HG03521 (cell line): ENCODE results near the gene TBX6.
"Not testable (repeated sequence)": the region's sequence is repeated elsewhere in the genome, so short reads cannot be mapped to it uniquely, and the experiment has no call there.

Source experiments
- ATAC-seq: cut with Tn5 transposase; IDR thresholded peaks from one replicate; pipeline ENCODE4 v1.9.1; 2021; ENCODE audit warnings: mild to moderate bottlenecking, moderate library complexity; ENCODE audit not compliant: unreplicated experiment

The TBX6 gene

DNA sequence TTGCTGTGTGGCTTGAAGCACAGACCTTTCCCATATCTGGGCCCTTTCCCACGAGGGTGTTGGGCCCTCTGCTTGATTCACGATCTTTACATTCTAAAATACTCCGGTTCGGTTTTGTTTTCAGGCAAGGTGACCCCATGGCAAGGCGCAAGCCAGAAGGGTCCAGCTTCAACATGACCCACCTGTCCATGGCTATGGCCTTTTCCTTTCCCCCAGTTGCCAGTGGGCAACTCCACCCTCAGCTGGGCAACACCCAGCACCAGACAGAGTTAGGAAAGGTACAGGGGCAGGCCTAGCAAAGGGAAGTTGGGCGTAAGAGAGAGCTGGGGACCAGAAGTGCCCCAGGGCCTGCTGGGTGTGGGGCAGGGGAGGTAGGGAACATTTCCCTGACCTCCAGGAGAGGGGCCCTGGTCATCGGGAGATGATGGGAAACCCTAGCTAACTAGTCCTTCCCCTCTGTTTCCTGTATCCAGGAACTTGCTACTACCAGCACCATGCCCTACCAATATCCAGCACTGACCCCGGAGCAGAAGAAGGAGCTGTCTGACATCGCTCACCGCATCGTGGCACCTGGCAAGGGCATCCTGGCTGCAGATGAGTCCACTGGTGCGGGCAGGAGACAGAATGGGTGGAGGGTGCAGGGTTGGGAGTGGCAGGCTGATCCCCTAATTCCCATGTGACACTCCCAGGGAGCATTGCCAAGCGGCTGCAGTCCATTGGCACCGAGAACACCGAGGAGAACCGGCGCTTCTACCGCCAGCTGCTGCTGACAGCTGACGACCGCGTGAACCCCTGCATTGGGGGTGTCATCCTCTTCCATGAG, 24.8 kb downstream of the TBX6 start:
- no peak for ATAC-seq

DNA sequence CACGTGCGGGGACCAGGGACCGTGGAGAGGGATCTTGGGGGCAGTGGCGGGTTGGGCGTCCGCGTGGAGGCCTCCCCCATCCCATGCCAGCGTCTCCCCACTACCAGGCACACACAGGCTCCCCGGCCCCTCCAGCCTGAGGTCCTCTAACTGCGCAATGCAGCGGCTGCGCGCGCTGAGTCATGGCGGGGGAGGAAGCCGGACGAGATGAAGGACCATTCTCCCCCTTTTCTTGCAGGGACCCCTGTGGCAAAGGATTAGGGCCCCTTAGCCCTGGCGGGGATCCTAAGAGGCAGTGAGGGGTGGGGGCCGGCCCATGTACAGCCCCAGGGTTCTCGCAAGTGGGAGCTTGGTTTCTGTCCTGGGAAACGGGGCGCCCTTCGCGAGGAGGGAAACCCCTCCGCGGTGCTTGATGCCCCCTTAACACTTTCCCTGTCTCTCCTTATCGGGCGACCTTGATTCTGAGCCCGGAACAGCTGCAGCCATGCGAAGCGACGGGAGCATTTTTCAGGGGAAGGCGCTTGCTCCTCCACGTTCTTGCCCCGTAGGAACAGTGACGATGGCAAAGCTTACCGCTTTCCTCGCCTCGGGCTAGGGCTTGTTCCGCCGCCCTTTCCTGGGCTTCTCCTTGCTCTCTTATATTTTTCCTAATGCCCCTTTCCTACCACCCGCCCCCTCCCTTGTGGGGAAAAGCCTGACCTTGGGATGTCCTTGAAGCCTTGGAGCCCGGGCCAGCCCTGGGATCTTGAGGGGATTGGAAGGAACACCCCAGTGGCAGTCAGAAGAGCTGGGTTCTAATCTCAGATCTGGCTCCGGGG, 25.6 kb downstream of the TBX6 start:
- no peak for ATAC-seq

DNA sequence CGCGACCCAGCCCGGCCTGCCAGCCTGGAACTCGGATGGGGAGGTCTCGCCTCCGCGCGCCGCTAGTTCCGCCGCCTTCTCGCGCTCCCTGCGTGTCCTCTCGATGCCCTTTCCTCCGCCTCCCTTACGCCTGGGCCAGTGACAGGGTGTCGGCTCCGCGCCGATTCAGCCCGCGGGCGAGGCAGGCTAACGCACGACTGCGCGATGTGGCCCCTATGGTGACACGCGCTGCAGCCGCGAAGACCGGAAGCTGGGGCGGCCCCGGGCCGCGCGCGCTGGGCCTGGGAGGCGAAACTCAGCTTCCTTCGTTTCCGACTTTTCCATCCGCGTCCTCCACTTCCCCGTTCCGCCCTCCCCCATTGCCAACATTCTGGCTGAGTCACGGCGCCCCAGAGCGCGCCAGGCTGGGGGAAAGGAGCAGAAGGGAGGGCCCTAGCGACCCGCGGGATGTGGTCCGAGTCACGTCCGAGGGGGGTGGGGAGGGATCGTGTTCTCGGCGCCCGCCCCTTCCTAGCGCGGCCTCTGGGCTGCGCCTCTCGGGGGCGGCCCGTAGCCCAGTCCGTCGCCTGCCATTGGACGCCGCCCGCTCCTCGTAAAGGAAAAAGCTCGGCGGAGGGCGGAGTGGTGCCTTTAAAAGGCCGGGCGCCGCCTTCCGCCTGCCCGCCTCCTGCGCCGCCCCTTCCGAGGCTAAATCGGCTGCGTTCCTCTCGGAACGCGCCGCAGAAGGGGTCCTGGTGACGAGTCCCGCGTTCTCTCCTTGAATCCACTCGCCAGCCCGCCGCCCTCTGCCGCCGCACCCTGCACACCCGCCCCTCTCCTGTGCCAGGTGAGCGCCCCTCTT, 26.4 kb downstream of the TBX6 start, which contains the start of gene ALDOA:
TSS of gene ALDOA (plus strand) at position 659 of the 841 bp plus-strand sequence. CDS start 1,138 bp downstream, outside the sequence.
- peak; percentile 81 for ATAC-seq

DNA sequence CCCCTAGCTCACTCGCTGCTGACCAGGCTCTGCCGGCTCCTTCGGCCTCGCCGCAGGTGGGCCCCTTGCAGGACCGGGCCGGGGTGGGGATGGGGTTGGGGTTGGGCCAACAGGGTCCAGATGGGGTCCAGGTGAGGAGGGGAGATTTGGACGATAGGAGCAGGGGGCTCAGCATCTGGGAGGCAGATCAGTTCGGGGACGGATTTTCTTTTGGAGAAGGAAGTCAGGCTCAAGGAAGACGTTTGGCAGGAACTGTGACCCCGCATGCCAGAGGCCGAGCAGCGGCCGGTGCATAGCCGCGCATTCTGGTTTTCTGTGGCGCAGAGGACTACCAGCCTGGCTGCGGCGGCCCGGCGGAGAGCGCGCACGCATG, 27.0 kb downstream of the TBX6 start:
- peak; percentile 4 for ATAC-seq

DNA sequence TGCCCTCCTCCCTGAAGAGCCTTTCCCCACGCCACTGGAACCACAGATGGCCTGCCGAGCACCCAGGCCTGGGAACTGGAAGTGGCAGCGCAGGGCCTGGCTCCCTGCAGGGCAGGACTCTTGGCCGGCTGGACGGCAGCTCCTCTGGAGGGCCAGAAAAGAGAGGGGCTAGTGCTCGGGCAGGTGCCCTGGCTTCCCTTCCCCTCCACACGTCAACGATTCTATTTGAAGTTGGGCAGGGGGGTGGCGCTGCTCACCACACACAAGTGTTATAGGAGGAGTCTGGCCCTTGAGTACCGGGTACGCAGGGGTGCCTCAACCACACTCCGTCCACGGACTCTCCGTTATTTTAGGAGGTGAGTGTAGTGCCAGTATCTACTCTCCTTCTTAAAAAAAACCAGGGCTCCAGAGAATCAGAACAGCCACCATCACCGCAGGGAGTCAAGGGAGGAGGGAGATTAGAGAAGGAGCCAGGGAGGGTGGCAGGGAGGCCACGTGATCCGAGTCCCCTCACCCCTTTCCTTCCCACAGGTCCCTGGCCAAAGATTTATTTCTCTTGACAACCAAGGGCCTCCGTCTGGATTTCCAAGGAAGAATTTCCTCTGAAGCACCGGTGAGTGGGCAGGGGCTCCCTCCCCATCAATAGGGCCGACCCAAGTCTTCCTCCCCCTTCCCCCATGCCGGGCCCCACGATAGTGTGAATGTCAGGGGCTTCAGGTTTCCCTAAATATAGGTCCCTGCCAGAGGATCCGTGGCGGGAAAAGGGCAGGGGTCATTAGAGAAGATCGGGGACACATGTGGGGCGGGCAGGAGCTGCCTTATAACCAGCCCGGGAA, 27.6 kb downstream of the TBX6 start:
- ATAC-seq = no peak

DNA sequence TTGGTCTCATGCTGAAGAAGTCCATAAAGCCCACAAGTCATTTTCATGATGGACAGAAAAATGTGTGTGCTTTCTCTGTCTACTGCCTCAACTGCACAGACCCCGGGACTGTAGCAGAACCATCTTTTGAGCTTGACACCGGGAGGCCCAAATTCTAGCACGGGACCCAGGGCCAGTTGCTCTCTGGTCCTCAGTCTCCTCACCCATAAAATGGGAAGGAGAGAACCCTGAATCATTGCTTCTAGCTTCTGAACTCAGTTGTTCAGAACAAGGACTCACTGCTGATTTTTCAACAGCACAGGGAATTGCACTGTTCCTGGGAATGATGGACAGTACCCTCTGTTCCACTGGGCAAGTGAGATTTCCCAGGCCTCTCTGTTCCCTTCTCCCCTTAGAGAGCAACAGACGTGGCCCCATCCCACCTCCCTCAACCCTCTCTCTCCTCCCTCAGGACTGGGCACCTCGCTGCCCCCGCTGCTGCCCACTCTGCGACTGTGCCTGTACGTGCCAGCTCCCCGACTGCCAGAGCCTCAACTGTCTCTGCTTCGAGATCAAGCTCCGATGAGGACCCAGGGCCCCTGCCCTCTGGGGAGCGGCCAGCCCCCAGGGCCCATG, 28.3 kb downstream of the TBX6 start:
- no peak for ATAC-seq

DNA sequence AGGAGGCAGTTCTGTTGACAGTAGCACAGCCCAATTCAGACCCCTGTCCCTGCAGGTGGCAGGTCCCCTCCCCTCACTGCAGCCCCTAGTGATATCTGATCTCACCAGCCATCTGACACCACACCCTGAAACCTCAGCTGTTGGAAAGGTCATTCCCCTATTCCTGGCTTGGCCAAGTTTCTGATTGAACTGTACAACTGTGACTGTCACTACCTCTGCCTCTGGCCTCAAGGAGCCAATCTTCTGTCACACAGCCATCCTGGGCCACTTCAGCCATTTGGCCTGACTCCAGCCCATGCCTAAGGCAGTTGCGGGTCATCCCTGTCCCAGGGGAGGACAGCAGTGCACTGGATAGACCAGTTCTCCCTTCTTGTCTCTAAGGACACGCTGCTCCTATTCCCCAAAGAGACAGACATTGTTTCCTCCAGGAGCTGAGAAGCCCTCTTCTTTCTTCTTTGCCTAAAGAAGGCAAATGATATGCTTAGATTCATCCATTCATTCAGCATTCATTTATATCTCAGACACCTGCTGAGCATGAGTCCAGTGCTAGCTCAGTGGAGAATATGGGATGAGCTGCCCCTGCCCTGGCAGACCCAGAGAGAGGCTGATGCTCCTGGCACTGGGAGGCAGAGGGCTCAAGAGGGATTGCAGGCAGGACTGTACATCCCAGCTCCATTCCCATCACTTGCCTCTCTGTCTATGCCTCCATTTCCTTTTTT, 30.7 kb downstream of the TBX6 start:
- ATAC-seq = no peak

DNA sequence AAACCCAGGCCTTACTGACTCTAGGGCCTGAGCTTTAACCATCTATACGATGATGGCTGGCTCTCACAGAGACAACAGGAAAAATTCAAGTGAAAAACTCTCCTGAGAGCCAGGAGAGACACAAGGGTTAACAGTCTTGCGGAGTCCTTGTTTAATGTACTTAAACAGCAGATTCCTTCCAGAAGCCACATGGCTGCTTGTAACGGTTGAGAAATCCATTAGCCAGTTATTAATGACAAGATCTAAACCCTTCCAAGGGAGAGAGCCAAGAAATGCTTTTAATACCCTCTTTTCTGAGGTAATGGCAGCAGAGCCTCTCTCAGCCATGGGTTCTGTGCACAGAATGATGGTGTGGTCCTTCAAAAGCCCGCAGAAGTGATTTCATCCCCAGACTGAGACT, 31.4 kb downstream of the TBX6 start:
- ATAC-seq = no peak

DNA sequence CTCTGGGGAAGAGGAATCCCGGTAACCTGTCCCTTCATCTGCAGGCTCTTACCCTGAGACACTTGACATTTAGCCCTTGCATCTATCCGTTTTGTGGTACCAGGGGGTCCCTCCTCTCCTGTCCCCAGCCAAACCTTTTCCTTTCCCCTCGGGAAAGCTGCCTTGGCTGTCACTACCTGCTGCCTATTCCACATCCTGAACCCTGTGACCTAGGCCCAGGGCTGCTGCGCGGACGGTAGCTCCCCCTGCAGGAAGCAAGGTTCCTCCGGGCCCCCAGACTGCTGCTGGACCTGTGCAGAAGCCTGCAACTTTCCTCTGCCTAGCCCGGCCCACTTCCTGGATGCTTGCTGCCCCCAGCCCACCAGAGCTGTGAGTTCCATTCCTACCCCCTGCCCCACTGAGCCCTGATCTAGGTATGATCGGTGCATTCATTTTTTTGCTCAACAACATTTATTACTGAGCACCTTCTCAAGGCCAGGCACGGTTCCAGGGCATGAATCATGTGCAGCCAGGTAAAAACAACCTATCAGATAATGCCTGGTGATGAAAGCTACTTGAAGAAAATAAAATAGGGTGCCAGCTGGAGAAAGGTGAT, 36.7 kb downstream of the TBX6 start:
- ATAC-seq = no peak

DNA sequence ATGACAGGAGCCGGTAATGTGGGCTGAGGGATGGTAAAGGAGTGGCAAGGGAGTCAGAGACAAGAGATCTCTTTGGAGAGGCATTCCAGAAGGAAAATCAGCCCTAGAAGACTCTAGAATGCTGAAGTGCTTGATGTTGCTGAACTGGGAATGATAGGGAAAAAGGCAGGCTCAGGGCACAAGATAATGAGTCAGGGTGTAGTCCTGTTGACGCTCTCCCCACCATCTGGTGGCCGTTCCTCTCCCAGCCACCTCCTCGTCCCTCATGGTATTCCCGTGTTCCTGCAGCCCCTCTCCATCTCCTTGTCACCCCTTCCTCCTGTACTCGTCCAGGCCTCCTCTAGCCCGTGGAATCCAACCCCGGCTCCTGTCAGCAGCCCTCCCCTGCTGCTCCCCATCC, 37.3 kb downstream of the TBX6 start:
- ATAC-seq = no peak

DNA sequence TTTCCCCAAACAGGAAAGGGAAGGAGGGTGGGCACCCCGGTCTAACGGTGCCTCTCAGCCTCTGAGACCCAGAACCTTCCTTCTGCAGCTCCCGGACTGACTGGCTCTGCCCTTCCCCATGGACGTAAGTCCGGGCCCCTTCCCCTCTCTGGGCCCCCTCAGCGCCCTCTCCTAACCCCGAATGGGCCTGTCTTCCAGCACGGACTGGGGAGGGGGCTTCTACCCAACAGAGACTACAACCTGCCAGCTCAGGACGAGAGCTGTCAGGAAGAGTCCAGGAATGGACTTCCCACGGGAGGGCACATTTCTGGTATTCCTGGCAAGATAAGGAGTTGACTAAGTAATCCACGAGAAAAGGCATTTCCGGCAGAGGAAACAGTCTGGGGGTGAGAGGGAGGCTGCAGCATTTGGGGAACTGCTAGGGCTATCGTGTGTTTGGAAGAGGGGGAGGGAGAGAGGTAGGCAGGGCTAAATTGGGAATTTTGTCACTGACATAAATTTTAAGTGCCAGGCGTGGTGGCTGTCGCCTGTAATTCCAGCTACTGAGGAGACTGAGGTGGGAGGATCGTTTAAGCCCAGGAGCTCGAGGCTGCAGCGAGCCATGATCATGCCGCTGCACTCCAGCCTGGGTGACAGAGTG, 38.2 kb downstream of the TBX6 start:
- ATAC-seq = peak; percentile 11

DNA sequence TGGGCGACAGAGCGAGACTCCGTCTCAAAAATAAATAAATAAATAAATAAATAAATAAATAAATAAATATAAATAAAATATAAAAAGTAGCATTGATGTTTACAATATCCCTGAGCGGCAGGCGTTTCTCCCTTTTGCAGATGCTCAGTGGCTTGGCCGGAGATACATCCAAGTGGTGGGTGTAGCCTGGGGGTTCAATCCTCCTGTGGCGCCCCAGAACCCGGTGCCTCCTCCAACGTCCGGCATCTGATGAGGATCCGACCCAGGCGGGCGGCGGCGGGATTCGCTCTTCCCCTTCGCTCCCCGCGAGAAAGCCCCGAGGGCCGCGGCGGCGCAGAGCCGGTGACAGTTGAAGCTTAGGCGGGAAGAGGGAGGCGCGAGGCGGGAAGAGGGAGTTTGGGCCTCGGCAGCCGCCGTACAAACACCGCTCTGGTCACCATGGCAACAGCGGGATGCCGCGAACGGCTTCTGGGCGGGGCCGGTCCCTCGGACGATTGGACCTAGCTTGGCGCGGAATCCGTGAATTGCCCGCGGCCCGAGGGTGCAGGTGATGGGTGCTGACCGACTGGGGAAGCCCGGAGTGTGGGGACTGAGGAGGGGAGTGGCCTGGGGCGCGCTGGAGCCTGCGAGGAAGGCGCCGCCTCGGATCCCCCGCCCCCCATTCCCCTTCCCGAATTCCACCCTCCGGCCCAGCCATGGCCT, 38.9 kb downstream of the TBX6 start:
- ATAC-seq = peak; percentile 64

DNA sequence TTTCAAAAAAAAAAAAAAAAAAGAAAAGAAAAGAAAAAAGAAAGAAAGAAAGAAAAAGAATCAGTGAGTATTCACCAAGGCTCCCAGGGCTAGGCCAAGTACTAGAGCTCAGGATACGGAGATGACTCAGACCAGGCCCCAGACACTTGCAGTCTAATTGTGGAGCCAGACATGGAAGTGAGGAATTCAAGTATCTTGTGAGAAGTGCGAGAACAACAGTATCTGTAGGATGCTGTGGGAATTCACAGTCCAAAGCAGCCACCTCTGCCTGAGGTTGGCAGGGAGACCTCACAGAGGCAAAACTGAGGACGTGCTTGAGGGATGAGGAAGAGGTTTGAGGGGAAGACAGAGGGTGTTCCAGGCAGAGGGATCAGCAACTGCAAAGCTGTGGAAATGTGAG, 40.2 kb downstream of the TBX6 start:
- ATAC-seq = no peak

DNA sequence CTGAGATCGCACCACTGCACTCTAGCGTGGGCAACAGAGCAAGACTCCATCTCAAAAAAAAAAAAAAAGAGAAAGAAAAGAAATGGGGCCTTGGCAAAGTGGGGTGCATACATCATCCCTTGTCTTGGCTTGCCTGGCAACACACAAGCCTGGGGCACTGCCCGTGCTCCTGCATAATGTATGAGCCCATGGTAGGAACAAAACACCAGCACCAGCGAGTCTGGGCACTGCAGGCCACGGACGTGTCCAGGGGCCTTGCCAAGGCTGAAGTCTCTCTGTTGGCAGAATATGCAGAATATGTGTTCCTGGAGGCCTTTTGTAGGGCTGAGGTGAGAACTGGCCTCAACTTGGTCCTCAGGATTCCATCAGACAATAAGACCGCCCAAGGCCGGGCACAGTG, 41.9 kb downstream of the TBX6 start:
- no peak for ATAC-seq

DNA sequence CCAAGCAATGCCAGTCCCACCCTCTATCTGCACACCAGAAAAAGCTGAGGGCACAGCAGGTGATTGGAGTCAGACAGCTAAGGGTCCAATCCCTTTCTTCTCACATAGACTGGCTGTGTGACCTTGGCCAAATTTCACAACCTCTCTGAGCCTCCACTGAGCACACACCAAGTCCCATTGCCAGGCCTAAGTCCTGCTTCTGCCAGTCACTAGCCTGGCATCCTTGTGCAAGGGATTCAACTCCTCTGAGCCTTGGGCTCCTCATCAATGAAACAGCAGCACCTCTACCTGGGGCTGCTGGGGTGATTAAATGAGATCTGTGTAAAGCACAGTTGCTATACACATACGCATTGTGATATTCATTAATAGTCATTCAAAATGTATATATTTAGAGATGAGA, 45.1 kb downstream of the TBX6 start:
- ATAC-seq = no peak

DNA sequence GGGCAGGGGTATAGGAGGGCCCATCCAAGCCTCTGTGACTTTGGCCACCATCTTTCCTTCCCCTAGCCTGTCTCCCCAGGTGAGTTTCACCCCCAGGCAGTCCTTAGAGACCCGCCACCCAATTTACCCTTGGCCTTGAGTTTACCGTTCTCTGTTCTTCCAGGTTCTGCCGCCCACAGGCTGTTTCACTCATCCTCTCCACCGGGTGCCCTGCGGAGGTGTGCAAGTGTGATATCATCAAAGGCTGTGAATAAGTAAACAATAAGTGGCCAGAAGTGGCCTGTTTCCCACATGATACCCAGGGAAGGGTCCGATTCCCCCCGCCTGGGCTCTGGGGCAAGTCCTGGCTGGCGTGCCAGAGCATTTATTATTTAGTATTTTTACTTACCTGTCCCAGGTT, 45.5 kb downstream of the TBX6 start:
- no peak for ATAC-seq

DNA sequence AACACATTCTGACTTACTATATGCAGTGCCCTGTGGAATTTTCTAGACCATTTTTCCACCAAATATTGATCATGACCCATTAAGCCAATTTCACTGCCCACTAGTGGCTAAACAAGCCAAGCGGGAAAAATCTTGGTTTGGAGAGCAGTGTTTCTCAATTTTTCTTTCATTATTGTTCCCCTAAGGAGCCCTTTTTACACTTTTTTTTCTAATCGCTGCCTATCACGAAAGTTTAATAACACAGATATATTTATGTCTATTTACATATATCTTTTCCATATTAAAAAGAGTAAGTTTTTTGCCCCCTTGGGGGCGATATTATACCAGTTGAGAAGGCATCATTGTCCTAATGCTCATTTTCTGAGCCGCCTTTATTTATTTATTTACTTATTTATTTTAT, 49.9 kb downstream of the TBX6 start:
- ATAC-seq = no peak

DNA sequence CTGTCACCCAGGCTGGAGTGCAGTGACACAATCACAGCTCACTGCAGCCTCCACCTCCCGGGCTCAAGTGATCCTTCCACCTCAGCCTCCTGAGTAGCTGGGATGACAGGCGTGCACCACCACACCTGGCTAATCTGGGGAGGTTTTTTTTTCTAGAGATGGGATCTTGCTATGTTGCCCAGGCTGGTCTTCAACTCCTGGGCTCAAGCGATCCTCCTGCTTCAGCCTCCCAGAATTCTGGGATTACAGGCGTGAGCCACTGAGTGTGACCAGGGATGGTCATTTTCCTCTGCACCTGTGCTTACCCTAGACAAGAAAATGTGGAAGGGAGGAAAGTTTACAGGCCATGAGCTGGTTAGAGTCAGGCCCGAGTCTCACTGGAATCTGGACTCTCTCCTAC, 51.0 kb downstream of the TBX6 start:
- not testable (repeated sequence) for ATAC-seq
